Measurements from ENCODE around the gene VSIG8.

- TF ChIP-seq CTCF (conservative IDR thresholded peaks at IDR 0.05; ENCODE audit: low read depth, low read length) (no peak), EZH2 (IDR thresholded peaks at IDR 0.05; ENCODE audit: borderline replicate concordance, low read depth, low read length, poor library complexity, severe bottlenecking) (no peak)
These were observed 4.6 kb upstream of the VSIG8 start for GRCh38 chr1:159866905-159867663.

Data from A673 (cell line).